Erythroblast (primary cell): ENCODE data around the gene AOPEP.

Experiments
- DNase-seq, 2 experiments: peaks; one replicate each; lab custom pipeline; 2025; lab: John Stamatoyannopoulos, UW
- GATA1 ChIP-seq: IDR thresholded peaks from 2 replicates; pipeline ENCODE4 v1.6.1; 2011; ENCODE audit warnings: low read depth, mild to moderate bottlenecking, control low read depth, low read length, moderate library complexity
- POLR2A ChIP-seq: IDR thresholded peaks from 2 replicates; pipeline ENCODE4 v1.6.1; 2011; ENCODE audit warnings: mild to moderate bottlenecking, low read length

AOPEP gene

GRCh38 chr9:95073918-95074317, 347.4 kb downstream of the AOPEP start:
- TF ChIP-seq POLR2A (no peak), GATA1 (no peak)
- DNase-seq: no peak

GRCh38 chr9:95074632-95075031, 348.1 kb downstream of the AOPEP start:
- TF ChIP-seq GATA1: no peak
- TF ChIP-seq POLR2A: no peak
- no peak for DNase-seq

DNA sequence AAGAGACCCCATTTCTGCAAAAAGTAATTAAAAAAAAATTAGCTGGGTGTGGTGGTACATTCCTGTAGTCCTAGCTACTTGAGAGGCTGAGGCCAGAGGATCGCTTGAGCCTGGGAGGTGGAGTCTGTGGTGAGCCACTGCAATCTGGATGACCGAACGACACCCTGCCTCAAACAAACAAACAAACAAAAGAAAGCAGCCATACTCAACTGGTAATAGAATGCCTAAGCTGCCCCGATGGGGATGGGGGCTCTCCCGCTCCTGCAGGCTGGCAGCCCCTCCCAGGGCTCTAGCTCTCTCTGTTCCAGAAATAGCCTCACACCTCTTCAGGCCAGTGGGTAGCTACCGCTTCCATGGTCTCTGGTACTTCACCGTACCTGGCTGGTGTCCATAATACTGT, 349.2 kb downstream of the AOPEP start:
- TF ChIP-seq POLR2A: no peak
- TF ChIP-seq GATA1: no peak
- DNase-seq: no peak

- DNase-seq: no peak
- TF ChIP-seq POLR2A: no peak
Measured at GRCh38 chr9:95076696-95077052, 350.2 kb downstream of the AOPEP start.

GRCh38 chr9:95077053-95077765, 350.7 kb downstream of the AOPEP start:
- no peak for DNase-seq
- TF ChIP-seq GATA1 (no peak), POLR2A (no peak)

GRCh38 chr9:95077766-95078370, 351.4 kb downstream of the AOPEP start:
- no peak for TF ChIP-seq POLR2A
- no peak for TF ChIP-seq GATA1
- no peak for DNase-seq

DNA sequence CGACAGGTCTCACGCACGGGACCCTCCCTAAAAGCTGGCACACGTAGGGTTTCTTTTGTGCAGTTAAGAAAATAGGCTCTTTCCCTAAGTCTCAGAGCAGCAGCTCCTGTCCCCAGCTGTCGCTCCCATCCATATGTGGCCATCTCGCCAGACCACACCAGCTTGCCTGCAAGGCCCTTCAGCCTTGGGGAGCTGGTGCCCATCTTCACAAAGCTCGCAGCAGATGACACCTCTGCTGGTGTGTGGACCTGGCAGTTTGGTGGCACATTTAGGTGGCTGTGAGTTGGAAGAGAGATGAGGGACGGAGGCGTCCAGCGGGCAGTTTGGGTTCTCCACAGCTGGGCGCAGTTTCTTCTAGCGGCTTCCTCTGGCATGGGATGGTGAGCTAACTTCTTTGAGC, 352.0 kb downstream of the AOPEP start:
- DNase-seq: no peak
- TF ChIP-seq GATA1: no peak
- no peak for TF ChIP-seq POLR2A

DNA sequence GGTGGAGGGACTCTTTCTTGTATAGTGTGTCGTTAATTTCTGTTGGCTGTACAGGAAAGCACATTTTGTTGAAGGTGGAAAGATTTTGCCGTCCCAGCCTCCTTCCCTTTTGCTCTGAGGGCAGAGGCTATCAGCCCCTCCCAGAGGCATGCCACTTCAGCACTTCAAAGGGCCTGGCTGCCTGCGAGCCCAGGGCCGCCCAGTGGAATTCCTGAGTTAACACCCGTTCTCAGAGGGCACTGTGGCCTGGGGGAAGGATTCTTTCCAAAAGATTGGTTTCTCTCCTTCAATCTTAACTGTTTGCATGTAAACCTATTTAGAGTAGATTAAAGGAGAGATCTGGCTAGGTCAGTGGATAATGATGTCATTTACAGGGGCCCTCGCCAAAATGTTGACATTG, 352.4 kb downstream of the AOPEP start:
- TF ChIP-seq GATA1: no peak
- no peak for TF ChIP-seq POLR2A
- no peak for DNase-seq

DNA sequence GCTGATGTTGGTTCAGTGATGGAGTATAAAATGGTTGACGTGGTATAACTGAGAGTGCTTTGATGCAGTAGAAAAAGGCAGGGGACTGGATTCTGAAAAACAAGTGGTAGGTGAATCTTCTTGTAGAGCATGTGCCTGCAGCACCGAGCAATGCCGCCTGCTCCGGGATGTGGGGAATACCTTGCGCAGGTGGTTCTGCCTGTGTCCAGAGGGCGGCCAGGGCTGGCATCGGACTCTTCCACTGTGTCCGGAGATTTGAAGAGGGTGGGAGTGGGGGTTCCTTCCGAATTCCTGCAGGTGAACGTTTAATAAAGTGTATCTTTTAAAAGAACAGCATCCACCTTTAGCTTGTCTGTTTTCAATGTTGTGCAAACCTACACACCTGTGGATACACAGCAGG, 353.0 kb downstream of the AOPEP start:
- TF ChIP-seq POLR2A (no peak), GATA1 (no peak)
- DNase-seq: no peak

GRCh38 chr9:95080961-95081647, 354.6 kb downstream of the AOPEP start:
- TF ChIP-seq POLR2A (no peak), GATA1 (no peak)
- DNase-seq: no peak

GRCh38 chr9:95081998-95082397, 355.5 kb downstream of the AOPEP start:
- DNase-seq: no peak
- no peak for TF ChIP-seq GATA1
- TF ChIP-seq POLR2A: no peak

GRCh38 chr9:95082401-95083084, 356.0 kb downstream of the AOPEP start:
- TF ChIP-seq GATA1: no peak
- no peak for TF ChIP-seq POLR2A
- no peak for DNase-seq

DNA sequence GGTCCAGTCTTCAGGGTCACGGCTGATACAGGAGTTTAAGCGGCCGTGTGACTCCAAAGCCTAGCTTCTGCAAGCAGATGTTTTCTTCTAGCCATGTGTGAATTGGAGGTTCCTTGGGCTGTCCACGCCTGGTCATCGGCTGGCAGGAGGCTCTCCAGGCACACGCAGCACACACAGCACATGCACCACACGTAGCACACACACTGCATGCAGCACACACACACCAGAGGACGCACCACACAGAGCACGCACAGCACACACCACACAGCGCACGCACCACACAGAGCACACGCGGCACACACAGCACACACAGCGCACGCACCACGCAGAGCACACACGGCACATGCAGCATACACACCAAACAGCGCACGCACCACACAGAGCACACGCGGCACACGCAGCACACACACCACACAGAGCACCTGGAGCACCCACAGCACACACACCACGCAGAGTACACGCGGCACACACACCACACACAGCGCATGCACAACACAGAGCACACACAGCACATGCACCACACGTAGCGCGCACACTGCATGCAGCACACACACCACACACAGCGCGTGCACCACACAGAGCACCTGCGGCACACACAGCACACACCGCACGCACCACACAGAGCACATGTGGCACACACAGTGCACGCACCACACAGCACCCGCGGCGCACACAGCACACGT, 356.7 kb downstream of the AOPEP start:
- DNase-seq: no peak
- TF ChIP-seq GATA1: no peak
- no peak for TF ChIP-seq POLR2A

DNA sequence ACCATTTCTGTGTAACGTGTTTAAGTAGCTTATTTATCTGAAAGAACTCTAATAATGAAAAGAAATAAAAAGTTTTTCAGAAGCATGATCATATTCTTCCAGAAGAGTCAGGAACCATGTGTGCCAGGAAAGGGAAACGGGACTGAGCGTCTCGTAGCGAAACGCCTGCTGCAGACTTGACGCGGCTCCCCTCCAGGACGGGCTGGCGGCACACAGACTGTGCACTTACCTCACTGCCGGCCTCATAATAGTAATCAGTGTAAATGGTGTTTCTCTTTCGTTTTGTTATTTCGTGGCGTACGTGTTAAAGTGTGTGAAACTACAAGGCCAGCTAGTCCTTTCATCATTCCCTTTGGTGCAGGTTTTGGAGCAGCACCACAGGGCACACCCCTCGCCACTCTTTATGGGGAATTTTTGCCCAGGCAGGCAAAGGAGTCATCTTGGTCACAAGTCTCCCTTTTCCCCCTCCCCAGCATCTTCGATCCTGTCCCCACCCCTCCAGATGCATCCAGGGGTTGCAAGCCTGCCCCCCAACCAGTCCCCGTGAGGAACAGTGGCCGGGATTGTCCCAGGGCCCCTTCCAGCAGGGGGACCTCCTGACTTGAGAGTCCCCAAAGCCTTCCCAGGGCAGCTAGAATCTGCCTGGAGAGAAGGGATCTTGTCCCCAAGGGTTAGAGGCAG, 357.9 kb downstream of the AOPEP start:
- no peak for TF ChIP-seq POLR2A
- TF ChIP-seq GATA1: no peak
- DNase-seq: no peak
